Mesodermal cell (in vitro differentiated cells): ENCODE data around the gene CHST11.

Source experiments
- H3K27ac ChIP-seq: 2 replicates; pipeline ENCODE4 v1.7.0; 2013; ENCODE audit warnings: mild to moderate bottlenecking, low read depth, low read length, moderate library complexity; ENCODE audit not compliant: severe bottlenecking
- H3K36me3 ChIP-seq: 2 replicates; pipeline ENCODE4 v1.7.1; 2013; ENCODE audit warnings: mild to moderate bottlenecking, low read length, moderate library complexity; ENCODE audit not compliant: control insufficient read depth, insufficient read depth
- H3K4me1 ChIP-seq: one replicate; pipeline ENCODE4 v1.7.1; 2013; ENCODE audit warnings: mild to moderate bottlenecking, low read length; ENCODE audit not compliant: insufficient read depth, control insufficient read depth, poor library complexity, severe bottlenecking
- H3K4me3 ChIP-seq: 2 replicates; pipeline ENCODE4 v1.7.0; 2013; ENCODE audit warnings: low read length, control low read depth, mild to moderate bottlenecking; ENCODE audit not compliant: insufficient read depth, poor library complexity, severe bottlenecking; ENCODE audit errors: extremely low read depth
- H3K9me3 ChIP-seq: 2 replicates; pipeline ENCODE4 v1.7.1; 2013; ENCODE audit warnings: mild to moderate bottlenecking, low read length, moderate library complexity; ENCODE audit not compliant: control insufficient read depth
- WGBS, 2 experiments: methylation state at CpG; one replicate each; pipeline ENCODE4 v1.1.5; 2013; ENCODE audit warnings: missing lambda C conversion rate in 2 of 2; ENCODE audit not compliant: insufficient coverage in 2 of 2; 5-methylcytosine and 5-hydroxymethylcytosine counted together

The CHST11 gene

DNA sequence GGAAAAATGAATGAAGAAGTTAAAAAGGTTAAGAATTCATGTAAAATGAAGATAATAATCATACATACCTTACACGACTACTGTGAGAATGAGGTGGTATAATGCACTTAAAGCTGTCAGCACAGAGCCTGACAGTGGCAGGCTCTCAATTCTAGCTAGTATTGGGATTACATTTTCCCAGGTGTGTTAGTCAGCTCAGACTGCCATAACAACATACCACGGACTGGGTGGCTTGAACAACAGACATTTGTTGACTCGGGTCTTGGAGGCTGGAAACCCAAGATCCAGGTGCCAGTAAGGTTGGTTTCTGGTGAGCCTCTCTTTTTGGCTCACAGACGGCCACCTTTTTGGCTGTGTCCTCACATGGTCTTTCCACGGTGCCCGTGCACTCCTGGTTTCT lies 167.8 kb downstream of the CHST11 start:
- Histone ChIP-seq H3K4me1 (peaks cover under 1% of the 10 kb centered on the region), H3K4me3 (no peak overlapping the region), H3K27ac (no peak overlapping the region), H3K9me3 (no peaks in the 10 kb centered on the region), H3K36me3 (no peaks in the 10 kb centered on the region)
- WGBS, 2 experiments = 91 to 92% methylated on average over 5 of the region's 6 CpGs

DNA sequence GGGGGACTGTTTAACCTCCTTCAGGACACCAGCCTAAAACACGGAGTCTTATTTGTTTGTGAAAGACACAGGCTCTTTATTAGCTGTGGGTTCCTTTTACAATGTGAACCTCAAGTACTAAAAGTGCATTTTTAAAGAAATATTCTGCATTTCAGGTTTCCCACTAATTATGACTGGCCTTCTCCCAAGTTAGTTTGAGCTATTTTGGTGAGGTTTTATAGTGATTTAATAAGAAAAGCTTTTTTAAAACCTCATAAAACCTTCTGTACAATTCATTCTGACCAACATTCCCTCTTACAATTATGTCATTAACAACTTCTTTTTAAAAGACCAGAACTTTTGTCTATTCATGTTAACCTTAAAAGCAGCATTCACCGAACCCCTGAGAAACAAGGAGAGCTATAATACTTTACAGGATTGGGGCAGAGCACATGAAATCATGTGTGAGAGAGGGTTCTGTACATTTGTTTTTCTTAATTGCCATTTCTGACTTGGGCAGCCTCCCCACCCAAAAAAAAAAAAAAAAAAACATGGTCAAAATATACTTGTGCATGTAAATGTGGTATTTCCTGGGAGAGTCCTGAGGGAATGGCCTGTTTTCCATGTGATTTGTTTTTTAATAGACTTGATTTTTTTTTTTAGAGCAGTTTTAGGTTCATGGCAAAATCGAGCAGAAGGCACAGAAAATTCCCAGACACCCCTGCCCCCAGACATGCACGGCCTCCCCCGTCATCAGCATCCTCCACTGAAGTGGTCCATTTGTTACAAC lies 169.5 kb downstream of the CHST11 start:
- no peaks in the 10 kb centered on the region for H3K36me3 ChIP-seq
- H3K4me3 ChIP-seq = no peak overlapping the region
- H3K4me1 ChIP-seq = no peaks in the 10 kb centered on the region
- H3K27ac ChIP-seq = no peak overlapping the region
- no peaks in the 10 kb centered on the region for H3K9me3 ChIP-seq
- 88 to 94% methylated on average over 3 of the region's 5 CpGs for WGBS, 2 experiments

DNA sequence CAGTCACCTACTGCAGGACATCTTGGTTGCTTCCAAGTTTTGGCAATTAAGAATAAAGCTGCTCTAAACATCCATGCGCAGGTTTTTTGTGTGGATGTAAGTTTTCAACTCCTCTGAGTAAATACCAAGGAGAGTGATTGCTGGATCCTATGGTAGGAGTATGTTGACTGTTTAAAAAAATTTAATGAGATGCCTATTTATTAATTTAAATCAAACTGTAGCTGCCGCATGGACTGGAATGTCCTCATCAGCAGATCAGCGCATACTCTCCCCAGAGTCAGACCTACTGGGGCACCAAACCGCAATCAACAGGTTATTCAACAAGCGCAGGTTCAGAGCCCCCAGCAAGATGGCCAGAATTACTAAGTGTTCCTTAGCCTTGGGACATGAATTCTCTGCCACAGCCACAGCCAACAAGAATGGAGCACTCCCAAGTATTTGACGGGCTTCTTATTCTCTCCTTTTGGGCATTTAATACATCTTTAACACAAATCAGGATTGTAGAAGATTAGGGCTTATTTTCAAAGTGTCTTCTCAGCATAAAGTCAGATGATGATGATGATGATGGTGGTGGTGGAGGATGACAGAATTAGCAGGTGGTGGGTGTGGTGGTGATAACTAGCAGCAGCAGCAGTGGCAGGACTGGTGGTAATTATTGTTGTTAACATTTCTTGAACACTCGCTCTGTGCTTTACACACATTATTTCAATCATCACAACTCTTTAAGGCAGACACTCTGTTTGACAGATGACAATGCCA lies 170.7 kb downstream of the CHST11 start:
- Histone ChIP-seq H3K4me3 (no peak overlapping the region), H3K9me3 (no peaks in the 10 kb centered on the region), H3K27ac (no peak overlapping the region), H3K36me3 (no peaks in the 10 kb centered on the region), H3K4me1 (no peaks in the 10 kb centered on the region)
- 87 to 93% methylated on average over 2 to 3 of the region's 7 CpGs for WGBS, 2 experiments

GRCh38 chr12:104627990-104628830 lies 171.5 kb downstream of the CHST11 start:
- no peaks in the 10 kb centered on the region for H3K36me3 ChIP-seq
- 93% methylated on average over 12 to 16 of the region's 16 CpGs for whole genome bisulfite sequencing, 2 experiments
- no peak overlapping the region for H3K27ac ChIP-seq
- H3K4me1 ChIP-seq = no peaks in the 10 kb centered on the region
- H3K9me3 ChIP-seq = no peaks in the 10 kb centered on the region
- no peak overlapping the region for H3K4me3 ChIP-seq

DNA sequence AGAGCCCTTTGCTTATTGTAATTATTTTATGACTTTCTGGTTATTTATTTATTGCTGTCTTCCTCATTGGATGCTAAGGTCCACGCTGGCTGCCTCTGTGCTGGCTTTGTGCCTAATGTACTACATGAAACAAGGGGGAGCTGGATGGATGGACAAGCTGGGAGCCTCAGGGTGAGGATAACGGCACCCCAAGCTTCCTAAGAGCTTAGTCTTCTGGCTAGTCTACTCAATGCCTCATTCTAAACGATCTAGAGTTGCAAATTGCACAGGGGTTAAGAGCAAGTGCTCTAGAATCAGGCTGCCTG lies 172.0 kb downstream of the CHST11 start:
- H3K4me1 ChIP-seq = no peaks in the 10 kb centered on the region
- 86 to 97% methylated on average over 3 of the region's 3 CpGs for WGBS, 2 experiments
- H3K27ac ChIP-seq = no peak overlapping the region
- no peaks in the 10 kb centered on the region for H3K36me3 ChIP-seq
- H3K4me3 ChIP-seq = no peak overlapping the region
- H3K9me3 ChIP-seq = no peaks in the 10 kb centered on the region

- Histone ChIP-seq H3K9me3 (peaks cover 3% of the 10 kb centered on the region), H3K27ac (no peak overlapping the region), H3K4me1 (no peaks in the 10 kb centered on the region), H3K4me3 (no peak overlapping the region), H3K36me3 (no peaks in the 10 kb centered on the region)
- 63 to 67% methylated on average over 5 to 6 of the region's 6 CpGs for WGBS, 2 experiments
Observed at GRCh38 chr12:104630230-104630670, 173.5 kb downstream of the CHST11 start.

- no peaks in the 10 kb centered on the region for H3K36me3 ChIP-seq
- no peak overlapping the region for H3K4me3 ChIP-seq
- WGBS, 2 experiments = 78 to 85% methylated on average over 7 to 8 of the region's 8 CpGs
- H3K4me1 ChIP-seq = no peaks in the 10 kb centered on the region
- H3K9me3 ChIP-seq = peaks cover 3% of the 10 kb centered on the region
- no peak overlapping the region for H3K27ac ChIP-seq
Observed at GRCh38 chr12:104631867-104632266, 175.1 kb downstream of the CHST11 start.

DNA sequence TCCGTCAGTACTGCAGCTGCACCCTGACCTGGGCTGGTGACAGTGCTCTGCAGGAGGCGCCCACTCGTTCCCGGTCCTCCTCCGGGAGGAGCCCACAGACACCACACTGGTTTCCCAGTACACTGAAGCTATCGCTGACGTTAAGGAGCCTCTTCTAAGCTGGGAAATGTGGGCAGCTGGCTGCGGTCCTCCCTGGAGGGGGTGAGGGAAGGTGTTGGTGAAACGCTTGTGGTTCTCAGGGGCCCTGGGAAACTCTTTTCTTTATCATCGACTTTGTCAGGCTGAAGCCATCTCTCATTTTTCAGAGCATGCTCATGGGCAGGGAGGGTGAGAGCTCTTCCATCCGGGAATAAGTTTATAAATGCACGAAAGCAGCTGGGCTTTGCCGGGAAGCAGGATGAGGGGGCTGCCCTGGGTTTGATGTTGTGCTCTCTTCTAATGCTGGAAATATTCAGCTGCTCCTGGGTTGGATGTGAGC lies 176.0 kb downstream of the CHST11 start:
- Histone ChIP-seq H3K9me3 (peaks cover 3% of the 10 kb centered on the region), H3K27ac (no peak overlapping the region), H3K36me3 (no peaks in the 10 kb centered on the region), H3K4me3 (no peak overlapping the region), H3K4me1 (no peaks in the 10 kb centered on the region)
- WGBS, 2 experiments = 83 to 88% methylated on average over 13 of the region's 13 CpGs

- Histone ChIP-seq H3K27ac (no peak overlapping the region), H3K9me3 (peaks cover 3% of the 10 kb centered on the region), H3K4me3 (no peak overlapping the region), H3K36me3 (no peaks in the 10 kb centered on the region), H3K4me1 (no peaks in the 10 kb centered on the region)
- WGBS, 2 experiments = 90 to 95% methylated on average over 2 to 4 of the region's 4 CpGs
Observed at GRCh38 chr12:104634044-104634443, 177.3 kb downstream of the CHST11 start.

GRCh38 chr12:104634852-104635251 lies 178.1 kb downstream of the CHST11 start:
- Histone ChIP-seq H3K4me3 (no peak overlapping the region), H3K27ac (no peak overlapping the region), H3K4me1 (no peaks in the 10 kb centered on the region), H3K36me3 (no peaks in the 10 kb centered on the region), H3K9me3 (peaks cover 3% of the 10 kb centered on the region)
- WGBS, 2 experiments = 100% methylated on average over 1 of the region's 3 CpGs; no CpG with 5 or more reads in 1 of the 2 experiments
